Measurements from ENCODE around the gene SNX22.
"Not testable (repeated sequence)": the region's sequence is repeated elsewhere in the genome, so short reads cannot be mapped to it uniquely, and the experiment has no call there.

DNA sequence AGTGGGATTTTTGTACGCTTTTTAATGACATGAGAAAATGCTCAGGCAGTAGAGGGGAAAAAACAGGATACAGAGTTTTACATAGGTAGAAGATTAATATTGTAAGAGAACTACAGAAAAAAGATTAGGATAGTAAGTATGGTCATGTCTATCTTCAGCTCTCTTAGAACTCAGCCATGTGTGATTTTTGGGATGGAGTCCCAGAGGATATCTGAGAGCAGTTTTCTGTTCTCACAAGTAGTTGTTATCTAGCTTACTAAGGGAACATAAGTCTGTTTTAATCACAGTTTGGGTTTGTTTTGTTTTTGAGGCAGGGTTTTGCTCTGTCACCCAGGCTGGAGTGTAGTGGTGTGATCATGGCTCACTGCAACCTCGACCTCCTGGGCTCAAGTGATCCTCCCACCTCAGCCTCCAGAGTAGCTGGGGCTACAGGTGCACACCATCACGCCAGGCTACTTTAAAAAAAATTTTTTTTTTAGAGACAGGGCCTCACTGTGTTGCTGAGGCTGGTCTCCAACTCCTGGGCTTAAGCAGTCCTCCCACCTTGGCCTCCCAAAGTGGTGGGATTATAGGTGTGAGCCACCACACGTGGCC lies 41.3 kb upstream of the SNX22 start:
- not testable (repeated sequence) for TF ChIP-seq CTCF, POLR2A (IDR thresholded peaks at IDR 0.05)

All from prostate gland (tissue), 2 donors.